GM21423 (cell line): ENCODE results near the gene ARHGAP40.

Source experiments
- ATAC-seq: cut with Tn5 transposase; IDR thresholded peaks from one replicate; pipeline ENCODE4 v1.9.1; 2021; ENCODE audit warnings: mild to moderate bottlenecking, moderate library complexity; ENCODE audit not compliant: unreplicated experiment

Gene ARHGAP40

GRCh38 chr20:38674092-38674764 is 72.6 kb downstream of the ARHGAP40 start:
- peak; percentile 49 for ATAC-seq

- ATAC-seq, result no peak
Observed at GRCh38 chr20:38674765-38675133, 73.1 kb downstream of the ARHGAP40 start.

GRCh38 chr20:38676576-38676975 is 75.0 kb downstream of the ARHGAP40 start:
- no peak for ATAC-seq

- ATAC-seq, result no peak
Observed at GRCh38 chr20:38680500-38681306, 79.1 kb downstream of the ARHGAP40 start.

GRCh38 chr20:38685271-38685670 is 83.7 kb downstream of the ARHGAP40 start:
- no peak for ATAC-seq

- ATAC-seq, result no peak
Observed at GRCh38 chr20:38685853-38686473, 84.4 kb downstream of the ARHGAP40 start.

GRCh38 chr20:38692436-38693411 is 91.1 kb downstream of the ARHGAP40 start:
- ATAC-seq, result no peak

GRCh38 chr20:38697306-38697705 is 95.7 kb downstream of the ARHGAP40 start:
- ATAC-seq, result no peak

- no peak for ATAC-seq
Observed at GRCh38 chr20:38698541-38698940, 96.9 kb downstream of the ARHGAP40 start.

- ATAC-seq, result no peak
Observed at GRCh38 chr20:38700141-38700540, 98.5 kb downstream of the ARHGAP40 start.
